ENCODE measurements around the gene ZNF205. TPM values are rescaled to one million over a fixed set of nuclear protein-coding genes. Genes with fewer than 3 reads are reported as not detected.

ZNF205 gene
- total and polyA plus RNA-seq, 2 of the 13 experiments (the other 11 are each of a cell fraction or from before 2014, with no cell fraction given), result 5.8 to 10.2 TPM

DNA sequence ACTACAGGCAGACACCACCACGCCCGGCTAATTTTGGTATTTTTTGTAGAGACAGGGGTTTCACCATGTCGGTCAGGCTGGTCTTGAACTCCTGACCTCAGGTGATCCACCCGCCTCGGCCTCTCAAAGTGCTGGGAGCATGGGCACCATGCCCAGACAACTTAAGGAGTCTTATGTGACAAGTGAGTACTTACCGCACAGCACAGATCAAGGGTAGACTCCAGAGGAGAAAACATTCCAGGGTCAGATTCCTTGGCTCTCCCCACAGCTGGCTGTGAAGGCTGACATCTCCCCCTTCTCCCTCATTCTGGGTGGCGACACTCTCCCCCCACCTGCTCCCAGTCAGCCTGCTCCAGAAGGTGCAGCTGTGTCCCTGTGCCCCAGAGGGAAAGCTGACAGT, 23.9 kb upstream of the ZNF205 start:
- in situ Hi-C loops (cut with HindIII; ENCODE audit: extremely low pct_ligation_motif_present, low pct_unique_long_range_greater_than_20kb) (no loop called here), intact Hi-C loops (cut with micrococcal nuclease; ENCODE audit: unreplicated experiment) (no loop called here)
- Histone ChIP-seq H3K79me2 (ENCODE audit: insufficient read depth, low read length) (no peaks in the 10 kb centered on the region), H3K27ac (ENCODE audit: extremely low read length, insufficient read depth, low read length) (no peak overlapping the region), H3K9me3 (ENCODE audit: low read length) (no peaks in the 10 kb centered on the region), H4K20me1 (ENCODE audit: insufficient read depth, low read length) (no peaks in the 10 kb centered on the region), H3K27me3 (ENCODE audit: control insufficient read depth in 1 of 2, insufficient read depth in 2 of 2, low read length in 2 of 2) (peaks cover 0 to 11% of the 10 kb centered on the region in 2 experiments; a peak in 2 of 5 replicates), H3K36me3 (replicated peaks in 1 of 2; ENCODE audit: control insufficient read depth in 1 of 2, insufficient read depth in 2 of 2, low read length in 2 of 2) (no peaks in the 10 kb centered on the region), H2AFZ (ENCODE audit: low read length) (no peak overlapping the region), H3K4me1 (ENCODE audit: insufficient read depth, low read length) (peaks cover 51% of the 10 kb centered on the region), H3K4me2 (ENCODE audit: low read depth, low read length) (no peak overlapping the region), H3K4me3 (replicated peaks in 1 of 3; ENCODE audit: insufficient read depth in 1 of 3, low read depth in 2 of 3, low read length in 3 of 3) (no peak overlapping the region), H3K9ac (ENCODE audit: insufficient read depth, low read depth, low read length) (no peak overlapping the region)
- ChIA-PET POLR2A (interaction anchor here (1.2 to 2.8 kb wide), 2 partner anchors 11 to 29 kb away, joined by 4 to 17 read pairs; partner anchors contain the start of gene ZSCAN10), CTCF (ENCODE audit: low intra/inter-chr PET ratio, low total read pairs) (interaction anchor here (2.3 kb wide), 1 partner anchor 29 kb away, joined by 7 read pairs; no protein-coding TSS in a partner anchor)
- DNase-seq (ENCODE audit: low spot score) (no peak), ATAC-seq (no peak), FAIRE-seq (no peak)
- BruUV-seq (replicated peaks), result no TSS peak
- TF ChIP-seq ZBTB21 (CRISPR knock-in tag; IDR thresholded peaks at IDR 0.05) (no peak), BCL6 (CRISPR knock-in tag; IDR thresholded peaks at IDR 0.05) (no peak), HNRNPUL1 (IDR thresholded peaks at IDR 0.05; ENCODE audit: low read depth, low read length) (no peak), KLF11 (CRISPR knock-in tag; IDR thresholded peaks at IDR 0.05) (no peak), SP2 (CRISPR knock-in tag; IDR thresholded peaks at IDR 0.05) (no peak), ZNF34 (CRISPR knock-in tag; IDR thresholded peaks at IDR 0.05; ENCODE audit: borderline replicate concordance) (no peak), GLI4 (CRISPR knock-in tag; IDR thresholded peaks at IDR 0.05; ENCODE audit: borderline replicate concordance) (no peak), HES4 (CRISPR knock-in tag; IDR thresholded peaks at IDR 0.05; ENCODE audit: borderline replicate concordance) (no peak), PAF1 (CRISPR knock-in tag; IDR thresholded peaks at IDR 0.05) (no peak), ZNF891 (CRISPR knock-in tag; IDR thresholded peaks at IDR 0.05) (no peak), ZBTB3 (CRISPR knock-in tag; IDR thresholded peaks at IDR 0.05; ENCODE audit: borderline replicate concordance, low read depth) (no peak), ZFP36 (IDR thresholded peaks at IDR 0.05; ENCODE audit: borderline replicate concordance, low read depth, low read length, partially characterized antibody) (no peak)
- TF ChIP-seq, protein P1, sequence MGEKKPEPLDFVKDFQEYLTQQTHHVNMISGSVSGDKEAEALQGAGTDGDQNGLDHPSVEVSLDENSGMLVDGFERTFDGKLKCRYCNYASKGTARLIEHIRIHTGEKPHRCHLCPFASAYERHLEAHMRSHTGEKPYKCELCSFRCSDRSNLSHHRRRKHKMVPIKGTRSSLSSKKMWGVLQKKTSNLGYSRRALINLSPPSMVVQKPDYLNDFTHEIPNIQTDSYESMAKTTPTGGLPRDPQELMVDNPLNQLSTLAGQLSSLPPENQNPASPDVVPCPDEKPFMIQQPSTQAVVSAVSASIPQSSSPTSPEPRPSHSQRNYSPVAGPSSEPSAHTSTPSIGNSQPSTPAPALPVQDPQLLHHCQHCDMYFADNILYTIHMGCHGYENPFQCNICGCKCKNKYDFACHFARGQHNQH (CRISPR knock-in tag; IDR thresholded peaks at IDR 0.05), result no peak
- TF ChIP-seq, protein P2, sequence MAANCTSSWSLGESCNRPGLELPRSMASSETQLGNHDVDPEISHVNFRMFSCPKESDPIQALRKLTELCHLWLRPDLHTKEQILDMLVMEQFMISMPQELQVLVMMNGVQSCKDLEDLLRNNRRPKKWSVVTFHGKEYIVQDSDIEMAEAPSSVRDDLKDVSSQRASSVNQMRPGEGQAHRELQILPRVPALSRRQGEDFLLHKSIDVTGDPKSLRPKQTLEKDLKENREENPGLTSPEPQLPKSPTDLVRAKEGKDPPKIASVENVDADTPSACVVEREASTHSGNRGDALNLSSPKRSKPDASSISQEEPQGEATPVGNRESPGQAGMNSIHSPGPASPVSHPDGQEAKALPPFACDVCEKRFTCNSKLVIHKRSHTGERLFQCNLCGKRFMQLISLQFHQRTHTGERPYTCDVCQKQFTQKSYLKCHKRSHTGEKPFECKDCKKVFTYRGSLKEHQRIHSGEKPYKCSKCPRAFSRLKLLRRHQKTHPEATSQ (CRISPR knock-in tag; IDR thresholded peaks at IDR 0.05; ENCODE audit: borderline replicate concordance), result no peak
- TF ChIP-seq, protein P3, sequence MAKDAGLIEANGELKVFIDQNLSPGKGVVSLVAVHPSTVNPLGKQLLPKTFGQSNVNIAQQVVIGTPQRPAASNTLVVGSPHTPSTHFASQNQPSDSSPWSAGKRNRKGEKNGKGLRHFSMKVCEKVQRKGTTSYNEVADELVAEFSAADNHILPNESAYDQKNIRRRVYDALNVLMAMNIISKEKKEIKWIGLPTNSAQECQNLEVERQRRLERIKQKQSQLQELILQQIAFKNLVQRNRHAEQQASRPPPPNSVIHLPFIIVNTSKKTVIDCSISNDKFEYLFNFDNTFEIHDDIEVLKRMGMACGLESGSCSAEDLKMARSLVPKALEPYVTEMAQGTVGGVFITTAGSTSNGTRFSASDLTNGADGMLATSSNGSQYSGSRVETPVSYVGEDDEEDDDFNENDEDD (CRISPR knock-in tag; IDR thresholded peaks at IDR 0.05; ENCODE audit: borderline replicate concordance), result no peak
- TF ChIP-seq, protein P4, sequence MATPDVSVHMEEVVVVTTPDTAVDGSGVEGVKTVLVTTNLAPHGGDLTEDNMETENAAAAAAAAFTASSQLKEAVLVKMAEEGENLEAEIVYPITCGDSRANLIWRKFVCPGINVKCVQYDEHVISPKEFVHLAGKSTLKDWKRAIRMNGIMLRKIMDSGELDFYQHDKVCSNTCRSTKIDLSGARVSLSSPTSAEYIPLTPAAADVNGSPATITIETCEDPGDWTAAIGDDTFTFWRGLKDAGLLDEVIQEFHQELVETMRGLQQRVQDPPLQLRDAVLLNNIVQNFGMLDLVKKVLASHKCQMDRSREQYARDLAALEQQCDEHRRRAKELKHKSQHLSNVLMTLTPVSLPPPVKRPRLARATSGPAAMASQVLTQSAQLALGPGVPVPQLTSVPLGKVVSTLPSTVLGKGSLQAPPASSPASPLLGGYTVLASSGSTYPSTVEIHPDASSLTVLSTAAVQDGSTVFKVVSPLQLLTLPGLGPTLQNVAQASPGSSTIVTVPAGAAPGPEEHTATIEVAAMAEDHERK (CRISPR knock-in tag; IDR thresholded peaks at IDR 0.05; ENCODE audit: low read depth), result no peak
- WGBS (ENCODE audit: low lambda C conversion rate), result 80% methylated on average over 7 of the region's 7 CpGs

Data from HepG2 (cell line).